AG08396 (cell line): ENCODE data around the gene IGF2BP3.

Experiments used
- DNase-seq: peaks from one replicate; pipeline ENCODE4 v3.0.0; 2012; ENCODE audit warnings: low spot score, mixed read lengths

IGF2BP3 gene

GRCh38 chr7:23472046-23472445 is 1.8 kb upstream of the IGF2BP3 start:
- DNase-seq = no peak

GRCh38 chr7:23471106-23471859 is 992 bp upstream of the IGF2BP3 start:
- DNase-seq = peak; percentile 45

- no peak for DNase-seq
Observed at GRCh38 chr7:23469961-23470250, 385 bp downstream of the IGF2BP3 start.

- DNase-seq = no peak
Observed at GRCh38 chr7:23469150-23469960, 936 bp downstream of the IGF2BP3 start.

DNA sequence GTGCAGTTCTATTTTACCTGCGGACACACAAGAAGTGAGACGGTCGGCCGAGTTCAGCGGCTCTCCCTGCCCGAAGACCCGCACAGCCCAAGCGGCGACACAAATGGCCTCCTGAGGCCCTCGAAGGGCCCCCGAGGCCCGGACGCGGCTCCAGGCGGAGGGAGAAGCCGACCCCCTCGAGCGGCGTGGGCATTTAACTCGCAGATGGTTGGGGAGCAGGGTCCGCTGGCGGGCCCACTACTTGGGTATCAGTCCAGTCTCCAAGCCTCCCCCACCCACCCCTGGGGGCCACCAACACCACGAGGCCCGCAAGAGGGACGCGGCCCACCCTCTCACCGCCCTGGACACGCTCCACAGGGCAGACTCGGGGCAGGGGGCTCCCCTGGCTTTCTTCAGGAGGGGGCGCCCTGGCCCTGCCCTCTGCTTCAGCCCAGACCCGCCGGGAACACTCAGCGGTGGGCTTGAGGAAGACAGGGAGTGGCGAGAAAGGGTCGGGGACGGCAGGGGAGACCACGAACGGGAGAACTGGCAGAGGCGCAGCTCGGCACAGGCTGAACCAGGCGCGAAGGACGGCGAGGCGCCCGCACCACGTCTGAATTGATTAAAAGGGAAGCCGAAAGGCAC is 1.7 kb downstream of the IGF2BP3 start:
- DNase-seq = no peak

DNA sequence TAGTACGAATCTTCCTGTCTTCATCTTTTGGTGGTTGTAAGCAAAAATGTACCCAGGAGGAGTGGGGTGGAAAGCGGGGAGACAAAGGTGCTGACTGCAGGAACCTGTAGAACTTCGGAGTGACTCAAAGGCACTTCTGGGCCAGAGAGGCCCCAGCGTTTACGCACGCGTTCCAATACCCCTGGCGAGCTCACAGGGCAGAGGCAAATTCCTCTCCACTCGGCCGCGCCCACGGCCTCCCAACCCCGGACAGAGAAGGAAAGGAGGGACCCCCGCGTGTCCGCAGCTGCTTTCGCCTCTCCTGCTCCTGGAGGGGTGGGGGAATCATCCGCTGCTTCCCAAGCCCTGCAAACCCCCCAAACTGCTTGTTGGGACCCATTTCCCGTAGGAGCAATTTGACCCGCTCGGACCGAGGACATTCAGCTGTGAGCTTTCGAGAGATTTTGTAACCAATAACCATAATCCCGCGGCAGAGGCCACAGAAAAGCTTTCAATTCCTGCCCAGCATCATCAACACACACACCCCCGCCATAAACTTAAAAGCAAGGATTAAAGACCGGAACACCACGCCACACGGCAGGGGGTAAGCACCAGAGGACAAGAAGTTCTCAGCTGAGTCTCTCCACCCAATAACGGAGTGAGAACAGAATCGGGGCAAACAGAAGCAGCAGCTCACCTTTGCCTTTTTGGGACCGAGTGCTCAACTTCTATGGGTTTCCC is 2.3 kb downstream of the IGF2BP3 start:
- no peak for DNase-seq

DNA sequence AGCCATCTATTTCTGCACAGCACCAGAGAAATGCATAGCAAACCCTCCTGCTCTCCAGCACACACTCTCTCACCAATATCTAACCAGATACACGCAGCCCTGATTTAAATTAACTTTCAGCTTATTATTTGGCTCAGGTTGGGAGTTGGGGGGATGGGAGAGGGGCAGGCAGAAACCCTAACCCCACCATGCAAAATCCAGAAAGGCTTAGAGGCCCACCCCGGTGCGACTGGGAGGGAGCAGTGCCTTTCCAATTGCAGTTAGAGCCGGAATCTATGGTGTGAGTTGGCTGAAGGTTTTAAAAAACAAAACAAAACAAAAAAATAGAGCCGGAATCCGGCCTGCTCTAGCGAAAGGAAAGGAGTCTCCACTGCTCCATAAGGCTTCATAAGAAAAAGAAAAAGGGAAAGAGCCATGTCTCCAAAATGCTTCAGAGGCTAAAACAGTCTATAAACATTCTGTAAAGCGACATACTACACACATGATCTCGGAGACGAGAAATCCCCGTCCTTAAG is 2.9 kb downstream of the IGF2BP3 start:
- no peak for DNase-seq

DNA sequence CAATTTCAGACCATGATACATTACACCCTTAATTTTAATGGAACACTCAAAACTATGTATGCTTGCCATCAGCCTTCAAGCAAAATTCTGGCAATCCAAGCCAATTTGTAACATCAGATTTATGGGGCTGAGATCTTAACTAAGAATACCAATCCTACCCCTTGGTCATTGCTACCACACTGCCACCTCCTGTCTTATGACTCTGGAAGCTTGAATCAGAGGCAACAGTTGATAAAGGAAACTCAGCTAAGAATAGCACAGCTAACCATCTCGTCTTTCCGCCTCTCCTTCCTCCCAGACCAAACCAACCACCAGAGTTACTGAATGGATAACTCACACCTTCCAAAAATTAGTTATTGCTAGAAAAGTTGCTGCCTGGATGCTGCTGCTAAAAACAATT is 7.4 kb downstream of the IGF2BP3 start:
- peak; percentile 38 for DNase-seq

- DNase-seq = no peak
Observed at GRCh38 chr7:23458044-23458443, 12.2 kb downstream of the IGF2BP3 start.

GRCh38 chr7:23456093-23456492 is 14.2 kb downstream of the IGF2BP3 start:
- DNase-seq = no peak

DNA sequence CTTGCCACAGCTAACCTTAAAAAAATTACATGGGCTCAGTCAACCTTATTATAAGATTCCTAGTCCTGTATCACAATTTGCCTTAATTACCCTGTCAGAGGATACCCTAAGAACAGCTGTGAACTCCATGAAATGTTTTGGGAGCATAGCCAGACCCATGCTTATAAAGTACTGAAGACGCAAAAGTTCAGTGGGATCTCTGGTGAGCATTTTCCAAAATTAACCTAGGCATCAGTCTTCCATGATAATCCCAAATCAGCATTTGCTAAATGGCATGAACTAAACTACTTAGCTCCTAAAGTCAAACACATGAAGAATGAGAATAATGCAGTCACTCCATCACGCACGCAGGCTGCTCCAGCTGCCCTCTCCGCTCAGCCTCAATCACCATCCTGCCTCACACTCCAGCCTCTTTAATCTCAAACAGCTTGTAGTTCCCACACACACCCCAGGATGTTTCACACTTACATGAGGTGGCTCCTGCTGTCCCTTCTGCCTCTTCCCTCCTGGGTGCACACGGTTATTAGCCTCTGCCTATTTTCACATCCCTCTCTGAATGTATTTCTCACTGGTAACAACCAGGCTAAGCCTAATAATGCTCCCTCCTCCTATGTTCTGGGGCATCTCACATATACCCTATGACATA is 15.3 kb downstream of the IGF2BP3 start:
- DNase-seq = no peak

DNA sequence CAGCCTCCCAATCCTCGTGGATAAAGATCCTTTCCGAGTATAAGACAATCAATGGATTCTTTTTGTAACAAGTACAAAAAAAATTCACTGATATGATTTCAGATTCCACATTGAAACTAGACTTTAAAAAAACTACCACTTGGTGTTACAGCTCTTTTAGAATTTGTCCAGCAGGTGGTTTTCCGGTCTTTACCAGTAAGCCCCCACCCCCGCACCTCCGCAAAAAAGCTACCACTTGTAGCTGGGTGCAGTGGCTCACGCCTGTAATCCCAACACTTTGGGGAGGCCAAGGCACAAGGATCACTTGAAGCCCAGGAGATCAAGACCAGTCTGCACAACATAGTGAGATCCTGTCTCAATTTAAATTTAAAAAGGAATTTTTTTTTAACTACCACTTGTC is 19.8 kb downstream of the IGF2BP3 start:
- no peak for DNase-seq

GRCh38 chr7:23449941-23450340 is 20.4 kb downstream of the IGF2BP3 start:
- DNase-seq = no peak

GRCh38 chr7:23445326-23445725 is 25.0 kb downstream of the IGF2BP3 start:
- no peak for DNase-seq

GRCh38 chr7:23443974-23444373 is 26.3 kb downstream of the IGF2BP3 start:
- no peak for DNase-seq

- no peak for DNase-seq
Observed at GRCh38 chr7:23438171-23438570, 32.1 kb downstream of the IGF2BP3 start.

GRCh38 chr7:23434147-23434917 is 36.0 kb downstream of the IGF2BP3 start:
- no peak for DNase-seq

- DNase-seq = no peak
Observed at GRCh38 chr7:23431702-23432199, 38.5 kb downstream of the IGF2BP3 start.

- no peak for DNase-seq
Observed at GRCh38 chr7:23430893-23431259, 39.4 kb downstream of the IGF2BP3 start.

- no peak for DNase-seq
Observed at GRCh38 chr7:23426876-23427275, 43.4 kb downstream of the IGF2BP3 start.

DNA sequence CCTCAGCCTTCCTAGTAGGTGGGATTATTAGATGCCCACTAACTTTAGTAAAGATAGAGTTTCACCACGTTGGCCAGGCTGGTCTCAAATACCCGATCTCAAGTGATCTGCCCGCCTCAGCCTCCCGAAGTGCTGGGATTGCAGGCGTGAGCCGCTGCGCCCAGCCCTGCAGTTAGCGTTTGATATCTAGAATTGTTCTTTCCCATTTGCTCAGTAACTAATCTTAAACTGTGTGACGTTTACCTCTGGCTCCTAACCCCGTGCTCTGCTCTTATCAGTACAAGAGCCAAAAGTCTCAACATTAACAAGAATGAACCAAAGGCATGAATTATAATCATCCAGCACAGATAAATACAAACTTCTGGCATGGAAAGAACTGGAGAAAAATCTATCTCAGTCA is 47.4 kb downstream of the IGF2BP3 start:
- no peak for DNase-seq
